HepG2 (cell line): ENCODE results near the gene CSTPP1. TPM values are rescaled to one million over a fixed set of nuclear protein-coding genes. Genes with fewer than 3 reads are reported as not detected.

Experiments
- BCL6 ChIP-seq: IDR thresholded peaks from 2 replicates; pipeline ENCODE4 v1.6.1; 2016; ENCODE audit warnings: missing genetic modification reagents, missing compliant biosample characterization
- DPF2 ChIP-seq: sonication (generic); formaldehyde crosslinking; IDR thresholded peaks from 2 replicates; pipeline ENCODE4 v1.4.0; 2020; ENCODE audit warnings: mild to moderate bottlenecking, low read depth, missing genetic modification reagents, borderline replicate concordance
- FOXA3 ChIP-seq: IDR thresholded peaks from 2 replicates; pipeline ENCODE4 v1.6.1; 2016; ENCODE audit warnings: missing genetic modification reagents, missing compliant biosample characterization
- HES4 ChIP-seq: sonication (generic); formaldehyde crosslinking; IDR thresholded peaks from 2 replicates; pipeline ENCODE4 v1.9.0; 2021; ENCODE audit warnings: mild to moderate bottlenecking, missing genetic modification reagents, borderline replicate concordance
- JUND ChIP-seq: sonication (generic); formaldehyde crosslinking; IDR thresholded peaks from 2 replicates; pipeline ENCODE4 v1.8.0; 2022; ENCODE audit warnings: mild to moderate bottlenecking, missing genetic modification reagents
- KLF16 ChIP-seq, 2 experiments: sonication (generic) in 1 of 2; formaldehyde crosslinking in 1 of 2; IDR thresholded peaks; 2 replicates each; pipeline versions ENCODE4 v1.6.1 to v1.8.0; 2016 to 2023; ENCODE audit warnings: missing genetic modification reagents in 2 of 2, missing compliant biosample characterization in 1 of 2
- KMT2B ChIP-seq: IDR thresholded peaks from 2 replicates; pipeline ENCODE4 v1.6.1; 2016; ENCODE audit warnings: missing genetic modification reagents, missing compliant biosample characterization
- MATR3 ChIP-seq: sonication (generic); formaldehyde crosslinking; IDR thresholded peaks from 2 replicates; pipeline ENCODE4 v1.4.0; 2020; ENCODE audit warnings: missing genetic modification reagents
- MIER2 ChIP-seq: IDR thresholded peaks from 2 replicates; pipeline ENCODE4 v1.6.1; 2016; ENCODE audit warnings: missing biosample characterization, missing genetic modification reagents
- MIER3 ChIP-seq: IDR thresholded peaks from 2 replicates; pipeline ENCODE4 v1.6.1; 2016; ENCODE audit warnings: missing compliant biosample characterization, borderline replicate concordance
- NCOA5 ChIP-seq: sonication (generic); formaldehyde crosslinking; IDR thresholded peaks from 2 replicates; pipeline ENCODE4 v1.4.0; 2020; ENCODE audit warnings: missing genetic modification reagents
- PAWR ChIP-seq: sonication (generic); formaldehyde crosslinking; IDR thresholded peaks from 2 replicates; pipeline ENCODE4 v1.4.0; 2020; ENCODE audit warnings: missing genetic modification reagents, mild to moderate bottlenecking, borderline replicate concordance
- POGZ ChIP-seq: sonication (generic); formaldehyde crosslinking; IDR thresholded peaks from 2 replicates; pipeline ENCODE4 v1.4.0; 2020; ENCODE audit warnings: mild to moderate bottlenecking, missing genetic modification reagents
- PPARG ChIP-seq: conservative IDR thresholded peaks from 2 replicates; pipeline ENCODE4 v1.6.1; 2016; ENCODE audit warnings: missing biosample characterization, missing genetic modification reagents
- SAP130 ChIP-seq: IDR thresholded peaks from 2 replicates; pipeline ENCODE4 v1.6.1; 2016; ENCODE audit warnings: low read depth
- SOX13 ChIP-seq, 3 experiments: fragments of 450-650 bp in 1 of 3; sonication (generic) in 1 of 3; formaldehyde crosslinking in 1 of 3; IDR thresholded peaks in 2 of 3; conservative IDR thresholded peaks in 1 of 3; 2 replicates each; pipeline versions ENCODE4 v1.5.0 to v1.6.1; 2016 to 2020; ENCODE audit warnings: antibody characterized with exemption in 1 of 3, mild to moderate bottlenecking in 1 of 3, missing compliant biosample characterization in 1 of 3, missing genetic modification reagents in 1 of 3, moderate library complexity in 1 of 3
- SOX5 ChIP-seq: IDR thresholded peaks from 2 replicates; pipeline ENCODE4 v1.6.1; 2016; ENCODE audit warnings: borderline replicate concordance
- TBX2 ChIP-seq: sonication (generic); formaldehyde crosslinking; IDR thresholded peaks from 2 replicates; pipeline ENCODE4 v1.5.0; 2020; ENCODE audit warnings: missing genetic modification reagents, mild to moderate bottlenecking, borderline replicate concordance
- YEATS2 ChIP-seq: sonication (generic); formaldehyde crosslinking; IDR thresholded peaks from 2 replicates; pipeline ENCODE4 v1.4.0; 2020; ENCODE audit warnings: missing genetic modification reagents, borderline replicate concordance
- ZNF121 ChIP-seq: sonication (generic); formaldehyde crosslinking; IDR thresholded peaks from 2 replicates; pipeline ENCODE4 v1.5.0; 2020; ENCODE audit warnings: mild to moderate bottlenecking, missing genetic modification reagents
- ZNF264 ChIP-seq: sonication (generic); formaldehyde crosslinking; IDR thresholded peaks from 2 replicates; pipeline ENCODE4 v1.4.0; 2020; ENCODE audit warnings: missing genetic modification reagents
- ZNF317 ChIP-seq: sonication (generic); formaldehyde crosslinking; IDR thresholded peaks from 2 replicates; pipeline ENCODE4 v1.5.0; 2020; ENCODE audit warnings: mild to moderate bottlenecking, missing genetic modification reagents
- polyA plus RNA-seq, 8 experiments: library from polyadenylated mRNA; depleted of rRNA in 3 of 8; stranded (reverse) in 7 of 8; unstranded in 1 of 8; fragments of >200 nt; fragmentation: Illumina TruSeq in 4 of 8; extraction: Trizol in 4 of 8; gene quantifications; 2 replicates each; pipeline versions ENCODE4 v1.2.1 to v1.2.3, GENCODE V29; 2011 to 2016; ENCODE audit warnings: low read depth in 4 of 8, missing spikeins in 1 of 8, mixed read lengths in 1 of 8; ENCODE audit not compliant: insufficient read depth in 1 of 8
- total RNA-seq, 5 experiments: library from RNA; depleted of rRNA; stranded (reverse); fragments of >200 nt; fragmentation: Illumina TruSeq; extraction: Trizol; gene quantifications; 2 replicates each; pipeline ENCODE4 v1.2.3, GENCODE V29; 2016; ENCODE audit warnings: low read depth in 1 of 5
- TF ChIP-seq, protein P1 (sequence below): IDR thresholded peaks from 2 replicates; pipeline ENCODE4 v1.6.1; 2018; ENCODE audit warnings: missing genetic modification reagents, mild to moderate bottlenecking, missing compliant biosample characterization
- TF ChIP-seq, protein P2 (sequence below): IDR thresholded peaks from 2 replicates; pipeline ENCODE4 v1.6.1; 2016; ENCODE audit warnings: mild to moderate bottlenecking
- TF ChIP-seq, protein P3 (sequence below): sonication (generic); formaldehyde crosslinking; IDR thresholded peaks from 2 replicates; pipeline ENCODE4 v1.5.1; 2020; ENCODE audit warnings: mild to moderate bottlenecking, moderate library complexity, missing genetic modification reagents

Gene CSTPP1
- total and polyA plus RNA-seq, 2 of the 13 experiments (the other 11 are each of a cell fraction or from before 2014, with no cell fraction given), result 12.3 to 14.6 TPM

DNA sequence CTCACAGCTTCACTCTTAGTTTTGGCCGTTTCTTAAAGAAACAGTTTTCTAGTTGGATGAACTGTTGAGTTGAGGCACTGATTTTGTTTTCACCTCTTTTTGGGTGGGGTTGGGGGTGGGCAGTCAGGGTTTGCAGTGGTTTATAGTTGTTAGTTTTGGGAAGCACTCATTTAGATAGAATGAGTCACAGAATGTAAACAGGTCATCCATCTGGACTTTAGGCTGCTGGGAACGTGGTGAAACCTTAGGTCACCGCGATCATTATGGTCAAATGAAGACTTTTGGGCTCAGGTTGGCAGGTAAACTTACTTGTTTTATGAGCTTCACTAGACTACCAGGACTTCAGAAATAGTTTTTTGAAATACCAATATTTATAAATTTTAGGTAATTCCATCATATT, 48.4 kb downstream of the CSTPP1 start (continued):
- TF ChIP-seq, protein P1, sequence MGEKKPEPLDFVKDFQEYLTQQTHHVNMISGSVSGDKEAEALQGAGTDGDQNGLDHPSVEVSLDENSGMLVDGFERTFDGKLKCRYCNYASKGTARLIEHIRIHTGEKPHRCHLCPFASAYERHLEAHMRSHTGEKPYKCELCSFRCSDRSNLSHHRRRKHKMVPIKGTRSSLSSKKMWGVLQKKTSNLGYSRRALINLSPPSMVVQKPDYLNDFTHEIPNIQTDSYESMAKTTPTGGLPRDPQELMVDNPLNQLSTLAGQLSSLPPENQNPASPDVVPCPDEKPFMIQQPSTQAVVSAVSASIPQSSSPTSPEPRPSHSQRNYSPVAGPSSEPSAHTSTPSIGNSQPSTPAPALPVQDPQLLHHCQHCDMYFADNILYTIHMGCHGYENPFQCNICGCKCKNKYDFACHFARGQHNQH (CRISPR knock-in tag), result 0 out of 2 replicates have a peak, but pooled peaks have one; percentile 27
- TF ChIP-seq DPF2 (peak; percentile 83), TBX2 (CRISPR knock-in tag) (peak; percentile 47; the same call in 1 of the 2 replicates), POGZ (peak; percentile 67), ZNF264 (CRISPR knock-in tag) (peak; percentile 49; the same call in 1 of the 2 replicates), SOX13 (IDR thresholded peaks at IDR 0.05) (no peak), SOX13 (CRISPR knock-in tag; conservative IDR thresholded peaks at IDR 0.05 in 1 of 2, IDR thresholded peaks at IDR 0.05 in 1 of 2) (peak in 1 of 2 experiments; percentile 70; a peak in 2 of 4 replicates), PPARG (CRISPR knock-in tag) (0 out of 2 replicates have a peak, but pooled peaks have one; percentile 20), KMT2B (0 out of 2 replicates have a peak, but pooled peaks have one; percentile 31), ZNF317 (CRISPR knock-in tag) (0 out of 2 replicates have a peak, but pooled peaks have one; percentile 45), MIER2 (CRISPR knock-in tag) (0 out of 2 replicates have a peak, but pooled peaks have one; percentile 45), ZNF121 (CRISPR knock-in tag) (no peak), MATR3 (CRISPR knock-in tag) (no peak), NCOA5 (CRISPR knock-in tag) (no peak), JUND (peak; percentile 94), SOX5 (CRISPR knock-in tag) (peak; percentile 76; the same call in 1 of the 2 replicates), PAWR (CRISPR knock-in tag) (no peak), FOXA3 (CRISPR knock-in tag) (peak; percentile 93), YEATS2 (CRISPR knock-in tag) (no peak), HES4 (no peak), SAP130 (peak; percentile 60), MIER3 (CRISPR knock-in tag) (peak; percentile 24; the same call in 1 of the 2 replicates), BCL6 (CRISPR knock-in tag) (0 out of 2 replicates have a peak, but pooled peaks have one; percentile 18), KLF16 (CRISPR knock-in tag; IDR thresholded peaks at IDR 0.05) (0 out of 4 replicates have a peak, but pooled peaks of 1 of the 2 experiments have one; percentile 20)
- TF ChIP-seq, protein P2, sequence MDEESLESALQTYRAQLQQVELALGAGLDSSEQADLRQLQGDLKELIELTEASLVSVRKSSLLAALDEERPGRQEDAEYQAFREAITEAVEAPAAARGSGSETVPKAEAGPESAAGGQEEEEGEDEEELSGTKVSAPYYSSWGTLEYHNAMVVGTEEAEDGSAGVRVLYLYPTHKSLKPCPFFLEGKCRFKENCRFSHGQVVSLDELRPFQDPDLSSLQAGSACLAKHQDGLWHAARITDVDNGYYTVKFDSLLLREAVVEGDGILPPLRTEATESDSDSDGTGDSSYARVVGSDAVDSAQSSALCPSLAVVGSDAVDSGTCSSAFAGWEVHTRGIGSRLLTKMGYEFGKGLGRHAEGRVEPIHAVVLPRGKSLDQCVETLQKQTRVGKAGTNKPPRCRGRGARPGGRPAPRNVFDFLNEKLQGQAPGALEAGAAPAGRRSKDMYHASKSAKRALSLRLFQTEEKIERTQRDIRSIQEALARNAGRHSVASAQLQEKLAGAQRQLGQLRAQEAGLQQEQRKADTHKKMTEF (CRISPR knock-in tag), result peak; percentile 56; the same call in 1 of the 2 replicates
- TF ChIP-seq, protein P3, sequence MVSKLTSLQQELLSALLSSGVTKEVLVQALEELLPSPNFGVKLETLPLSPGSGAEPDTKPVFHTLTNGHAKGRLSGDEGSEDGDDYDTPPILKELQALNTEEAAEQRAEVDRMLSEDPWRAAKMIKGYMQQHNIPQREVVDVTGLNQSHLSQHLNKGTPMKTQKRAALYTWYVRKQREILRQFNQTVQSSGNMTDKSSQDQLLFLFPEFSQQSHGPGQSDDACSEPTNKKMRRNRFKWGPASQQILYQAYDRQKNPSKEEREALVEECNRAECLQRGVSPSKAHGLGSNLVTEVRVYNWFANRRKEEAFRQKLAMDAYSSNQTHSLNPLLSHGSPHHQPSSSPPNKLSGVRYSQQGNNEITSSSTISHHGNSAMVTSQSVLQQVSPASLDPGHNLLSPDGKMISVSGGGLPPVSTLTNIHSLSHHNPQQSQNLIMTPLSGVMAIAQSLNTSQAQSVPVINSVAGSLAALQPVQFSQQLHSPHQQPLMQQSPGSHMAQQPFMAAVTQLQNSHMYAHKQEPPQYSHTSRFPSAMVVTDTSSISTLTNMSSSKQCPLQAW (CRISPR knock-in tag), result no peak
